ENCODE measurements around the gene EFCAB6.

Gene EFCAB6

DNA sequence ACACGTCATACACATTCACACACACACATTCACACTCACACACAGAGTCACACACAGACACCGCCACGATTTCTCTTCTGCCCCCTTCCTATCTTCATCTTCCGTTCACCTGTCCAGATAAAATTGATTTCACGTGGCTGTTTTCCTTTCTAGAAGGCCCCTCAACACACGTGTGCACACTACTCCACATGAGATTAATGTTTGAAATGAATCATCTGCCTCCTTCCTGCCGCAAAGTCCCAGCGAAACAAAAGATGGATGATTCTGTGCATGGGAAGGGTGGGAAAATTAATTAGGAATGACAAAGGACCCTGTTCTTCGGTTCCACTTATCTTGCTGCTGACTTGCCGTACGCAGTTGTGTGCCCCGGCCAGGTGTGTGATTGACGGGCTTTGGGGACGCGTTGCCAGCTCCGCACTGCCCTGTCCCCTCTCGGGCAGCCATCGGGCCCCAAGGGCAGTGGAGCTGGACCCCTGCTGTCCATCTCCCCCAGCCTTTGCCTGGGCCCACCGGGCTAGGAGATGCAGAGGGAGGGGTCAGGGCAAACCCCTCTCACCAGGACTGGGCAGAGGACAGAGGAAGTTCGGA lies 326.5 kb downstream of the EFCAB6 start:
- H3K9me3 Mint-ChIP-seq: no peaks in the 10 kb centered on the region

GRCh38 chr22:43484227-43484626 lies 327.9 kb downstream of the EFCAB6 start:
- H3K9me3 Mint-ChIP-seq: no peaks in the 10 kb centered on the region
- H3K4me3 Mint-ChIP-seq: no peak overlapping the region

More for the DNA sequence above, 326.5 kb downstream of the EFCAB6 start:
- no peak overlapping the region for H3K4me3 Mint-ChIP-seq
- no peak for ATAC-seq (replicated peaks)
- no peak for DNase-seq
- H3K27ac Mint-ChIP-seq: no peak overlapping the region
- no peaks in the 10 kb centered on the region for H3K36me3 Mint-ChIP-seq (ENCODE audit: insufficient read depth)
- H3K27me3 Mint-ChIP-seq: peaks cover 10 to 12% of the 10 kb centered on the region in 2 donors
- peaks cover 0 to 2% of the 10 kb centered on the region in 2 donors for H3K4me1 Mint-ChIP-seq (ENCODE audit: low read depth in 2 of 2)

GRCh38 chr22:43483669-43484068 lies 328.4 kb downstream of the EFCAB6 start:
- Mint-ChIP-seq H3K27ac (no peak overlapping the region), H3K9me3 (no peaks in the 10 kb centered on the region), H3K27me3 (peaks cover 10 to 12% of the 10 kb centered on the region in 2 donors), H3K4me3 (no peak overlapping the region), H3K36me3 (ENCODE audit: insufficient read depth) (no peaks in the 10 kb centered on the region), H3K4me1 (ENCODE audit: low read depth in 2 of 2) (peaks cover 0 to 2% of the 10 kb centered on the region in 2 donors)
- no peak for DNase-seq
- ATAC-seq (replicated peaks): no peak

More at GRCh38 chr22:43484227-43484626, 327.9 kb downstream of the EFCAB6 start:
- no peak for DNase-seq
- Mint-ChIP-seq H3K36me3 (ENCODE audit: insufficient read depth) (no peaks in the 10 kb centered on the region), H3K27ac (no peak overlapping the region), H3K27me3 (peaks cover 10 to 12% of the 10 kb centered on the region in 2 donors), H3K4me1 (ENCODE audit: low read depth in 2 of 2) (peaks cover 0 to 2% of the 10 kb centered on the region in 2 donors)
- ATAC-seq (replicated peaks): no peak

DNA sequence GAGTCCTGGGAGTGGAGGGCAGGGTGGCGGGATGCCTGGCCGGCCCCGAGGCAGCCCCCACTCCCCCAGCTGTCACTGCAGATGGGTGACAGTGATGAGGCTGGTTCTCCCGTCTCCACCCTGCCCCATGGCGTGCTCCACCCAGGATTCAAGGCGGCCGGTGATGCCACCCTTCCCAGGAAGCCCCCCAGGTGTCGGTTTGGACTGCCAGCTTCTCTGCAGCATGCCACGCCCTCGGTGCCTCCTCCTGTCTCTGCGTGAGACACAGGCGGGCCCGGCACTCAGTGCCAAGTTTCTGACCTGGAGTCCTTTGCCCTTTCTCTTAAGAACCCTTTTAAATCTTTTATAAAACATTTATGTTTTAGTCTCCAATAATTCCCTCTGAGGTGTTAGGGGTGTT lies 328.8 kb downstream of the EFCAB6 start:
- DNase-seq (no peak), ATAC-seq (replicated peaks) (no peak)
- H3K36me3 Mint-ChIP-seq (ENCODE audit: insufficient read depth): no peaks in the 10 kb centered on the region
- H3K27ac Mint-ChIP-seq: no peak overlapping the region
- H3K4me1 Mint-ChIP-seq (ENCODE audit: low read depth in 2 of 2): peaks cover 0 to 2% of the 10 kb centered on the region in 2 donors
- no peaks in the 10 kb centered on the region for H3K9me3 Mint-ChIP-seq
- H3K4me3 Mint-ChIP-seq: no peak overlapping the region
- peaks cover 10 to 12% of the 10 kb centered on the region in 2 donors for H3K27me3 Mint-ChIP-seq

GRCh38 chr22:43482318-43482625 lies 329.8 kb downstream of the EFCAB6 start:
- no peaks in the 10 kb centered on the region for H3K36me3 Mint-ChIP-seq (ENCODE audit: insufficient read depth)
- H3K27me3 Mint-ChIP-seq: peaks cover 7 to 8% of the 10 kb centered on the region in 2 donors
- no peak for ATAC-seq (replicated peaks)
- DNase-seq: no peak
- H3K9me3 Mint-ChIP-seq: no peaks in the 10 kb centered on the region
- no peak overlapping the region for H3K27ac Mint-ChIP-seq
- no peak overlapping the region for H3K4me3 Mint-ChIP-seq
- H3K4me1 Mint-ChIP-seq (ENCODE audit: low read depth in 2 of 2): peaks cover 0 to 2% of the 10 kb centered on the region in 2 donors

- H3K36me3 Mint-ChIP-seq (ENCODE audit: insufficient read depth): no peaks in the 10 kb centered on the region
- DNase-seq (no peak), ATAC-seq (replicated peaks) (no peak)
- no peaks in the 10 kb centered on the region for H3K9me3 Mint-ChIP-seq
- peak overlapping the region in 1 of 2 donors; percentile 6 for H3K4me3 Mint-ChIP-seq
- H3K27me3 Mint-ChIP-seq: peaks cover 2 to 3% of the 10 kb centered on the region in 2 donors
- H3K27ac Mint-ChIP-seq: no peak overlapping the region
- H3K4me1 Mint-ChIP-seq (ENCODE audit: low read depth in 2 of 2): peaks cover 0 to 2% of the 10 kb centered on the region in 2 donors
Measured at GRCh38 chr22:43481568-43482317, 330.4 kb downstream of the EFCAB6 start.

GRCh38 chr22:43479962-43480361 lies 332.1 kb downstream of the EFCAB6 start:
- H3K27ac Mint-ChIP-seq: no peak overlapping the region
- no peak overlapping the region for H3K4me3 Mint-ChIP-seq
- no peaks in the 10 kb centered on the region for H3K9me3 Mint-ChIP-seq
- DNase-seq (no peak), ATAC-seq (replicated peaks) (no peak)
- H3K36me3 Mint-ChIP-seq (ENCODE audit: insufficient read depth): no peaks in the 10 kb centered on the region
- H3K4me1 Mint-ChIP-seq (ENCODE audit: low read depth in 2 of 2): peaks cover 0 to 2% of the 10 kb centered on the region in 2 donors
- H3K27me3 Mint-ChIP-seq: no peaks in the 10 kb centered on the region

DNA sequence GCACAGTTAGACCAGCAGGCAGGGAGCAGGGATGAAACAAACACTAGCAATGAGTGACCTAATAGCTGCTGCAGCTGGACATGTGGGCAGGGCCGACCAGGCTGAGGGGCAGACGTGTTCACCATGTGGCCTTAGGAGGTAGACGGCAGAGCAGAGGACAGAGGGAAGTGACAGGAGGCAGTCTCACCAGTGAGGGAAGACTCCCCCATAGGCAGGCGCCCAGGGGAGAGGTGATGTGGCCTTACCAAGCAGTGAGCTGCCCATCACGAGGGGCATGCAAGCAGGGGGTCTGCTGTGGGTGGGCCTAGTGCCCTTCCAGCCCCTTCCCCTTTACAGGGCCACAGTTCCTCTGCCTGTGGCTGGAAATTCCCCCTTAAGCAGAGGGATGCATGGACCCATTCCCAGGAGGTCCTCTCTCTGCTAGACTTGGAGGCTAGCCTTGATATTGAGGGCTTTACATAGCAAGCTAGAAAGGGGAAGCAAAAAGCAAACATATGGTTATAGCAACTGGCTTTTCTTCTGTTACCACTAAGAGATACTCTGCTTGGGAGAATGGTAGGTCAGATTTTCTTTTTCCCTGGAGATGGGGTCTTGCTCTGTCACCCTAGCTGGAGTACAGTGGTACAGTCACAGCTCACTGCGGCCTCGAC lies 332.7 kb downstream of the EFCAB6 start:
- Mint-ChIP-seq H3K36me3 (ENCODE audit: insufficient read depth) (no peaks in the 10 kb centered on the region), H3K27me3 (no peaks in the 10 kb centered on the region), H3K4me3 (no peak overlapping the region), H3K9me3 (no peaks in the 10 kb centered on the region), H3K4me1 (ENCODE audit: low read depth in 2 of 2) (peaks cover 0 to 2% of the 10 kb centered on the region in 2 donors), H3K27ac (no peak overlapping the region)
- ATAC-seq (replicated peaks) (no peak), DNase-seq (no peak)

Measured in effector memory CD8-positive, alpha-beta T cell (primary cell).